ENCODE data around the gene ZFAND2A. TPM values are rescaled to one million over a fixed set of nuclear protein-coding genes. Genes with fewer than 3 reads are reported as not detected.
A peak's percentile ranks its signal among the peaks of the same experiment; 100 is the strongest.

ZFAND2A gene
- total and polyA plus RNA-seq, 2 donors from 2014 or later, result 21.9 to 27.6 TPM

DNA sequence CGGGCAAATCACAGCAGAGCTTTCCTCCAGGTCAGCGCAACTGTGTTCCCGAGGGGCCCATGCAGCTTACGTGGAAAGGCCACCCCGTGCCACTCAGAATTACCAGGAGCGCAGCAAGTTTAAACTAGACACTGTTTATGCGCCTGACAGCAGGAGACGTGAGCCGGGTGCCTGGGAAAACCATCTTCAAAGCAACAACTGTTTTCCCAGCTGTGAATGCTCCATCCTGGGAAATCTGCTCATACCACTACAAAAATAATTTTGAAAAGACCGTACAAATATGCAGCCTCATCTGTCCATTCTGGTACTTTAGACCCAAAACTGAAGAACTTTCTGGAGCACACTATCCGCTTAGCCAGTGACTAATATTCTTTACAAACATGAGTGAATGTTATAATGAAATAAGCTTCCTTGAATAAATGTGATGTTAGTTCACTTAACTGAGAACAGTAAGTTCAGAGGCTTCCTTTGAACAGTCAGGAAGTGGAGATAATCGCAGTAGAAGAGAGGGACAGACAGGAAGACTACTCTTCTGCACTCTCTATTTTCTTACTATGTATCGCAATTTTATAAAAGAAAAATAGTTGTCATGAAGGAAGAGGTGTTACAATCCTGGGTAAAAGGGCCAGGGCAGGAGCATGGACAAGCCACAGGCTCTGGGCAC, 55.3 kb downstream of the ZFAND2A start:
- no peaks in the 10 kb centered on the region for H3K27me3 ChIP-seq (ENCODE audit: control insufficient read depth, insufficient read depth, low read length)
- H3K9ac ChIP-seq (ENCODE audit: low read length in 3 of 3), result no peak overlapping the region
- TF ChIP-seq, protein P1, sequence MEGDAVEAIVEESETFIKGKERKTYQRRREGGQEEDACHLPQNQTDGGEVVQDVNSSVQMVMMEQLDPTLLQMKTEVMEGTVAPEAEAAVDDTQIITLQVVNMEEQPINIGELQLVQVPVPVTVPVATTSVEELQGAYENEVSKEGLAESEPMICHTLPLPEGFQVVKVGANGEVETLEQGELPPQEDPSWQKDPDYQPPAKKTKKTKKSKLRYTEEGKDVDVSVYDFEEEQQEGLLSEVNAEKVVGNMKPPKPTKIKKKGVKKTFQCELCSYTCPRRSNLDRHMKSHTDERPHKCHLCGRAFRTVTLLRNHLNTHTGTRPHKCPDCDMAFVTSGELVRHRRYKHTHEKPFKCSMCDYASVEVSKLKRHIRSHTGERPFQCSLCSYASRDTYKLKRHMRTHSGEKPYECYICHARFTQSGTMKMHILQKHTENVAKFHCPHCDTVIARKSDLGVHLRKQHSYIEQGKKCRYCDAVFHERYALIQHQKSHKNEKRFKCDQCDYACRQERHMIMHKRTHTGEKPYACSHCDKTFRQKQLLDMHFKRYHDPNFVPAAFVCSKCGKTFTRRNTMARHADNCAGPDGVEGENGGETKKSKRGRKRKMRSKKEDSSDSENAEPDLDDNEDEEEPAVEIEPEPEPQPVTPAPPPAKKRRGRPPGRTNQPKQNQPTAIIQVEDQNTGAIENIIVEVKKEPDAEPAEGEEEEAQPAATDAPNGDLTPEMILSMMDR (IDR thresholded peaks at IDR 0.05; ENCODE audit: borderline replicate concordance, extremely low read depth, insufficient read depth), result no peak
- no peak overlapping the region for H3K27ac ChIP-seq (ENCODE audit: low read depth in 2 of 2, low read length in 2 of 2)
- no peaks in the 10 kb centered on the region for H3K9me3 ChIP-seq (ENCODE audit: control insufficient read depth in 2 of 3, insufficient read depth in 1 of 3, low read length in 3 of 3)
- FAIRE-seq, result no peak
- DNase-seq, result peak in 1 of 5 donors; percentile 29
- intact Hi-C loops (cut with DNase I), result no loop called here
- no peak overlapping the region for H3K4me3 ChIP-seq (ENCODE audit: low read length in 3 of 3)
- peaks cover 0 to 19% (median 6%) of the 10 kb centered on the region in 3 donors for H3K4me1 ChIP-seq (ENCODE audit: control insufficient read depth in 2 of 3, insufficient read depth in 2 of 3, low read depth in 1 of 3, low read length in 3 of 3)
- peaks cover 0 to 2% (median 0%) of the 10 kb centered on the region in 3 donors for H3K36me3 ChIP-seq (ENCODE audit: control insufficient read depth in 2 of 3, insufficient read depth in 3 of 3, low read length in 3 of 3)

DNA sequence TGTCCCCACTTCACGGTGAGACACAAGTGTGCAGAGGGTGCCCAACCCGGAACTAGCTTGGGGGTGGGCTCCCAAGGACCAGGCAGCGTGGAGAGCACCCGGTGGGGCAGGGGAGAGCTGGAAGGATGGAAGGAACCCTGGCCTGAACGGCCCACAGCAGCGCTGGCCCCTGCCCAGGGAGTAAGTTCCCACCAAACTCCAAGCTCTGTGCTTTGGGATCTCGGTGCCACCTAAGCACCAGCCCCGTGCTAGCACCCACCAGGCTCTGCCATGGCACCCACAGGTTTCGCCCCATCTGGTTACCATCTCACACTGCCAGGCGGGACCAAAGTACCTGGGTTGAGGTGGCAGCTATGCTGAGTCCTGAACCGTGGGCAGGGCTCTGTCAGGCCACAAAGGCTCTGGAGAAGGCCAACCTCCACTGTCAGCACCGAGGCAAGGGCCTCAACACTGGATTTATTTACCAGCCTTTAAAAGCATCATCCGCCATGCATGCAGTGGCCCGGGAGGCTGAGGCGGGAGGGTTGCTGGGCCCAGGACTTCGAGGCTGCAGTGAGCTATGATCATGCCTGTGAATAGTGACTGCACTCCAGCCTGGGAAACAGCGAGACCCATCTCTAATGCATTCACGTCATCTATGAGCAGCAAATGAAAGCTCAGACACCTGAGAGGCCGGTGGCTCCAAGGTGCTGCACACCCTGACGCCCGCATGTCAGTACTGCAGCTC, 56.0 kb downstream of the ZFAND2A start:
- Histone ChIP-seq H3K4me1 (ENCODE audit: control insufficient read depth in 2 of 3, insufficient read depth in 2 of 3, low read depth in 1 of 3, low read length in 3 of 3) (peaks cover 0 to 19% (median 6%) of the 10 kb centered on the region in 3 donors), H3K27ac (ENCODE audit: low read depth in 2 of 2, low read length in 2 of 2) (no peak overlapping the region), H3K9me3 (ENCODE audit: control insufficient read depth in 2 of 3, insufficient read depth in 1 of 3, low read length in 3 of 3) (no peaks in the 10 kb centered on the region), H3K36me3 (ENCODE audit: control insufficient read depth in 2 of 3, insufficient read depth in 3 of 3, low read length in 3 of 3) (peaks cover 0 to 4% (median 0%) of the 10 kb centered on the region in 3 donors), H3K27me3 (ENCODE audit: control insufficient read depth, insufficient read depth, low read length) (no peaks in the 10 kb centered on the region), H3K4me3 (ENCODE audit: low read length in 3 of 3) (no peak overlapping the region), H3K9ac (ENCODE audit: low read length in 3 of 3) (no peak overlapping the region)
- TF ChIP-seq, protein P1 (IDR thresholded peaks at IDR 0.05; ENCODE audit: borderline replicate concordance, extremely low read depth, insufficient read depth), result no peak
- FAIRE-seq (no peak), DNase-seq (peak in 1 of 5 donors; percentile 64)
- intact Hi-C loops (cut with DNase I), result no loop called here

GRCh38 chr7:1103009-1103788, 56.8 kb downstream of the ZFAND2A start:
- peaks cover 0 to 19% (median 6%) of the 10 kb centered on the region in 3 donors for H3K4me1 ChIP-seq (ENCODE audit: control insufficient read depth in 2 of 3, insufficient read depth in 2 of 3, low read depth in 1 of 3, low read length in 3 of 3)
- peak in 1 of 5 donors; percentile 71 for DNase-seq
- H3K27me3 ChIP-seq (ENCODE audit: control insufficient read depth, insufficient read depth, low read length), result no peaks in the 10 kb centered on the region
- no peak for FAIRE-seq
- intact Hi-C loops (cut with DNase I), result no loop called here
- H3K36me3 ChIP-seq (ENCODE audit: control insufficient read depth in 2 of 3, insufficient read depth in 3 of 3, low read length in 3 of 3), result peaks cover 0 to 4% (median 0%) of the 10 kb centered on the region in 3 donors
- peak overlapping the region in 1 of 3 donors; percentile 34 for H3K9ac ChIP-seq (ENCODE audit: low read length in 3 of 3)
- TF ChIP-seq, protein P1 (IDR thresholded peaks at IDR 0.05; ENCODE audit: borderline replicate concordance, extremely low read depth, insufficient read depth), result no peak
- no peak overlapping the region for H3K27ac ChIP-seq (ENCODE audit: low read depth in 2 of 2, low read length in 2 of 2)
- no peaks in the 10 kb centered on the region for H3K9me3 ChIP-seq (ENCODE audit: control insufficient read depth in 2 of 3, insufficient read depth in 1 of 3, low read length in 3 of 3)
- no peak overlapping the region for H3K4me3 ChIP-seq (ENCODE audit: low read length in 3 of 3)

Other genes starting within 250 kb of the ZFAND2A start
- gene ADAP1, start 205.5 kb downstream of the ZFAND2A start, total RNA-seq, result 48.2 TPM
- gene ADAP1, start 205.5 kb downstream of the ZFAND2A start, polyA plus RNA-seq (ENCODE audit: insufficient read depth, low read depth, low replicate concordance), result 36.4 TPM
- 14.7 TPM for gene COX19, start 184.6 kb downstream of the ZFAND2A start, total RNA-seq
- 4.8 TPM for gene COX19, start 184.6 kb downstream of the ZFAND2A start, polyA plus RNA-seq (ENCODE audit: insufficient read depth, low read depth, low replicate concordance)
- 0.13 TPM for gene CYP2W1, start 177.0 kb downstream of the ZFAND2A start, total RNA-seq
- 0.17 TPM for gene CYP2W1, start 177.0 kb downstream of the ZFAND2A start, polyA plus RNA-seq (ENCODE audit: insufficient read depth, low read depth, low replicate concordance)
- 10.3 TPM for gene GPR146, start 115.7 kb downstream of the ZFAND2A start, total RNA-seq
- 7.6 TPM for gene GPR146, start 115.7 kb downstream of the ZFAND2A start, polyA plus RNA-seq (ENCODE audit: insufficient read depth, low read depth, low replicate concordance)
- gene GPER1, start 72.1 kb downstream of the ZFAND2A start, total RNA-seq, result 5.2 TPM
- gene GPER1, start 72.1 kb downstream of the ZFAND2A start, polyA plus RNA-seq (ENCODE audit: insufficient read depth, low read depth, low replicate concordance), result 4.8 TPM
- 2.0 TPM for gene UNCX, start 72.7 kb upstream of the ZFAND2A start, total RNA-seq
- 1.4 TPM for gene UNCX, start 72.7 kb upstream of the ZFAND2A start, polyA plus RNA-seq (ENCODE audit: insufficient read depth, low read depth, low replicate concordance)